Measurements from ENCODE around the gene CFAP107.
"Not testable (repeated sequence)": the region's sequence is repeated elsewhere in the genome, so short reads cannot be mapped to it uniquely, and the experiment has no call there.

CFAP107 gene

GRCh38 chr1:12781488-12781887 is 35.5 kb downstream of the CFAP107 start:
- DNase-seq = not testable (repeated sequence)

GRCh38 chr1:12783783-12784182 is 37.8 kb downstream of the CFAP107 start:
- peak in 1 of 2 donors; percentile 5 for DNase-seq

GRCh38 chr1:12784729-12785128 is 38.7 kb downstream of the CFAP107 start:
- not testable (repeated sequence) for DNase-seq

- DNase-seq = not testable (repeated sequence)
These were observed 45.1 kb downstream of the CFAP107 start, which contains the start of gene PRAMEF1 for GRCh38 chr1:12791097-12791496. Gene PRAMEF1, plus strand, starts transcription at chr1:12791397. Its CDS starts 1,831 bp downstream, at chr1:12793228.

- DNase-seq = no peak
These were observed 52.9 kb downstream of the CFAP107 start for GRCh38 chr1:12798911-12799310.

GRCh38 chr1:12799730-12800129 is 53.7 kb downstream of the CFAP107 start:
- no peak for DNase-seq

- DNase-seq = no peak
These were observed 63.9 kb downstream of the CFAP107 start for GRCh38 chr1:12809933-12810332.

- no peak for DNase-seq
These were observed 64.8 kb downstream of the CFAP107 start for GRCh38 chr1:12810691-12811408.

GRCh38 chr1:12811409-12811784 is 65.4 kb downstream of the CFAP107 start:
- no peak for DNase-seq
